Measurements from ENCODE around the gene UBP1. TPM values are rescaled to one million over a fixed set of nuclear protein-coding genes. Genes with fewer than 3 reads are reported as not detected.
A peak's percentile ranks its signal among the peaks of the same experiment; 100 is the strongest.

The UBP1 gene
- total and polyA plus RNA-seq, 5 experiments from 2014 or later, result 9.0 to 98.9 (median 12.6) TPM

DNA sequence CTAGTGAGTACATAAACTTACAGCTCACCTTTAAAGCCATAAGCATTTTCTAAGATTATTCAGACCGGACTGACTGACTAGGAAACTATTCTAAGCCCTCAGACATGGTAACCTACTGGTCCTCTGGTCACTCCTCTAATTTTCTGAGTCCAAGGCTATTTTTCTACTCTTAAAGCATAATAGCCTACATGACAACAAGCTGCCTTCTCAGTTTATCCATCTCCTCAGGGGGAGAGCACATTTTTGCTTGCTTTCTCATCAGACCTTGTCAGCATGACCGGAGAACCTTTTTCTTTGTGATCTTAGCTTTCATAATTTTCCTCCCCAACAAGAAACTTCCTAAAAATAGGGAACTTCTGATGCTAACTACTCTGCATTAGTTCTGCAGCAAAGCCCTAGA is 38.4 kb downstream of the UBP1 start:
- POLR2A ChIA-PET, result no interaction called here
- no peak overlapping the region for H3K4me3 Mint-ChIP-seq
- DNase-seq (no peak), ATAC-seq (no peak)
- no peaks in the 10 kb centered on the region for H3K27me3 Mint-ChIP-seq
- H3K4me1 Mint-ChIP-seq, result peaks cover 0 to 4% (median 2%) of the 10 kb centered on the region in 4 donors
- peak overlapping the region in 3 of 10 donors; percentile 1 to 37 (median 21) for H3K27ac Mint-ChIP-seq
- H3K9me3 Mint-ChIP-seq, result no peaks in the 10 kb centered on the region
- H3K36me3 Mint-ChIP-seq, result peaks cover 9 to 90% (median 30%) of the 10 kb centered on the region in 3 donors

DNA sequence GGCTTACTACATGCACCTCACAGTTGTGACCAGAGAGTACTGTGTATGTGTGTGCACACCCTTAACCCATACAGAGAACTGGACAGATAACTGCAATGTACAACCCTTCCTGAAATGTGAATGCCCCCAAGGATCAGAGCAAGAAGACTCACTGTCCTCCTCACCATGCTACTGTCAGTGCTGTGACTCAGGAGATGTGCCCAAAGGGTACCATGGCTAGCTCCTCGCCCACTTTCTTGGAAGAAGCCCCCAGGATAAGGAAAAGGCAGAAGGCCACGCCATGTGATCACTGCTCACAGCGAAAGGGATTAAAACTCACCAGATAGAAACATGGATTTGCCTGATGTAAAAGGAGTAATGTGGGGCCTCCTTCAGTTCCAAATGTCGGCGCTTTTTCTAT is 41.8 kb downstream of the UBP1 start:
- H3K9me3 Mint-ChIP-seq, result no peaks in the 10 kb centered on the region
- peaks cover 0 to 3% (median 1%) of the 10 kb centered on the region in 4 donors for H3K4me1 Mint-ChIP-seq
- no peak overlapping the region for H3K4me3 Mint-ChIP-seq
- peak overlapping the region in 3 of 10 donors; percentile 21 to 41 (median 26) for H3K27ac Mint-ChIP-seq
- ATAC-seq (no peak), DNase-seq (no peak)
- peaks cover 11 to 87% (median 32%) of the 10 kb centered on the region in 3 donors for H3K36me3 Mint-ChIP-seq
- H3K27me3 Mint-ChIP-seq, result no peaks in the 10 kb centered on the region
- POLR2A ChIA-PET, result no interaction called here

DNA sequence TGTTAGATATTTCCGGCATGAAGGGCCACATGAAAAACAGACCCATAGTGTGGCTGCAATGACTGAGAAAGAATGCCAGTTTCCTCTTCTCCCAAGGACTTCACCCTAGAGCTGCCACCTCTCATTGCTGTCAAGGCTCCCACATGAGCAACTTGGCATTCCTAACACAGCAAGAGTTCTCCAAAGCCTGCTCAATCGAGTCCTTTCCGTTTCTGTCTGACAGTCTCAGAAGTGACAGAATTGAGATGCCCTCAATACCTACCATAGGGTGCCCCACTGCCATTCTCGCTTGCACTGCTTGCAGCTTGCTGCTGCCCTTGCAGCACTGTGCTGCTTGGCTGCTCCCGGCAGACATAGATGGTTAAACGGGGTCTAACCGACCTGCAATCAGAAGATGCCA is 44.3 kb downstream of the UBP1 start:
- Mint-ChIP-seq H3K4me3 (no peak overlapping the region), H3K9me3 (no peaks in the 10 kb centered on the region), H3K27ac (peak overlapping the region in 3 of 10 donors; percentile 11 to 43 (median 15)), H3K4me1 (peaks cover 0 to 6% (median 0%) of the 10 kb centered on the region in 4 donors), H3K36me3 (peaks cover 7 to 87% (median 29%) of the 10 kb centered on the region in 3 donors), H3K27me3 (no peaks in the 10 kb centered on the region)
- DNase-seq (no peak), ATAC-seq (no peak)
- POLR2A ChIA-PET, result no interaction called here

DNA sequence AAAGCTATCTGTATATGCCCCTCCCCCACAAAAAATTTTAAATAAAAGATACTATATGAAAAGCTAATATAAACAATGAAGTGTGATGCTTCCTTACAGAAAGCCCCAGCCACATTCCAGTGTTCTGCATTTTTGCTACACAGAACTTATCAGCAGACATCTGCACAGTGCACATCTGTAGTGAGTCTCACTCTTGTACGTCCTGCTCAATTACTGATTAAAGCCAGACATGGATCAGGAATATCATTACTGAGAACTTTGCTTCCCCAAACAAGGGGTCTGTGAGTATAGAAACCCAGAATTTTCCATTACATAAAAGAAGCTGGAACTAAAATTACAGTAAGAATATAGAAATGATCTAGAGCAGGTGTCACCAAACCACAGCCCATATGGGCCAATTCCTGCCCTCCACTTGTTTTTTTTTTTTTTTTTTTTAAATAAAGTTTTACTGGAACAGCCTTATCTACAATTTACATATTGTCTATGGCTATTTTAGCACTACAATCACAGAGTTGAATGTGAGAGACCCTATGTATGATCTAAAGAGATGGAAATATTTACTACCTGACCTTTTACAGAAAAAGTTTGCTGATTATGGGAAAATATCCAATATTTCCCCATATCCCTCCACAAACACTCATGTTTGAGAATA is 45.7 kb downstream of the UBP1 start:
- H3K9me3 Mint-ChIP-seq, result no peaks in the 10 kb centered on the region
- POLR2A ChIA-PET, result no interaction called here
- H3K4me1 Mint-ChIP-seq, result peaks cover 0 to 6% (median 0%) of the 10 kb centered on the region in 4 donors
- H3K27ac Mint-ChIP-seq, result no peak overlapping the region
- no peaks in the 10 kb centered on the region for H3K27me3 Mint-ChIP-seq
- DNase-seq (no peak), ATAC-seq (no peak)
- H3K36me3 Mint-ChIP-seq, result peaks cover 7 to 90% (median 30%) of the 10 kb centered on the region in 3 donors
- no peak overlapping the region for H3K4me3 Mint-ChIP-seq

DNA sequence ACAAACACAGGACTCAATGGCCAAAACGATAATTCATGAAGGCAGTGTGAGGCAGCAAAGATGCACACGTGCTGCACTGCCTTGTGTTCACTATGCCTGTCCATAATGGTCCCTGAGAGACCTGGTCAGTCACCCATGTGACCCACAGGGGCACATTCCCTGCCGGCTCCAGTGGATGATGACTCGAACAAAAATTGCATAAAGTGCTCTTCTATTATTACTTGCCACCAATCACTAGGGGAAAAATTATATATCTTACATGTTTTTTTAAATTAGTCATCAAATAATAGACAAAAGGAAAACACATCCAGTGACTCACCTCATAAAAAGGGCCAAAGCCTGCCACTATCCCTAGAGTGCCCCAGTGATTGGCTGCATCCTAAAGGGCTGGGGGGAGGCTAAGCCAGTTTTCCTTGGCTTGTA is 47.5 kb downstream of the UBP1 start:
- peak overlapping the region in 2 of 10 donors; percentile 21 to 72 for H3K27ac Mint-ChIP-seq
- no peaks in the 10 kb centered on the region for H3K27me3 Mint-ChIP-seq
- DNase-seq (no peak), ATAC-seq (no peak)
- POLR2A ChIA-PET, result no interaction called here
- H3K9me3 Mint-ChIP-seq, result no peaks in the 10 kb centered on the region
- H3K36me3 Mint-ChIP-seq, result peaks cover 7 to 89% (median 31%) of the 10 kb centered on the region in 3 donors
- H3K4me1 Mint-ChIP-seq, result peaks cover 0 to 6% (median 0%) of the 10 kb centered on the region in 4 donors
- no peak overlapping the region for H3K4me3 Mint-ChIP-seq

DNA sequence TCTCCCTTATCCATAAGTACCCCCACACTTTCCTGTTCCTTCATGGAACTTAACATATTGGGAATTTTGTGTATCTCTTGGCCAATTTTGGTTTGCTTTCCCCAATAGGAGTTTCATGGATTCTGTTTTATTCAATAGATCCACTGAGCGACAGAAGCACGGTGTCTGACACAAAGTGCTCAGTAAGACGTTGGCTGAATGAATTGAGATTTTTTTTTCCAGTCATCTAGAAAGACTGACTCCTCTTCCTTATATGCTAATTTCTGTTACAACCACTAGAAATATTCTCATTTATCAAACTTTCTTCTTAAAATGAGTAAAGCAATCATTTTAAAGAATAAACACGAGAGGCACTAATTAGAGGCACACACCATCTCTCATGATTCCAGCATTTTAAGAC is 48.1 kb downstream of the UBP1 start:
- no peak for DNase-seq
- Mint-ChIP-seq H3K4me1 (peaks cover 0 to 6% (median 0%) of the 10 kb centered on the region in 4 donors), H3K27ac (peak overlapping the region in 4 of 10 donors; percentile 37 to 86 (median 57)), H3K27me3 (no peaks in the 10 kb centered on the region), H3K4me3 (no peak overlapping the region), H3K9me3 (no peaks in the 10 kb centered on the region), H3K36me3 (peaks cover 5 to 89% (median 28%) of the 10 kb centered on the region in 3 donors)
- POLR2A ChIA-PET, result no interaction called here
- ATAC-seq, result no peak

DNA sequence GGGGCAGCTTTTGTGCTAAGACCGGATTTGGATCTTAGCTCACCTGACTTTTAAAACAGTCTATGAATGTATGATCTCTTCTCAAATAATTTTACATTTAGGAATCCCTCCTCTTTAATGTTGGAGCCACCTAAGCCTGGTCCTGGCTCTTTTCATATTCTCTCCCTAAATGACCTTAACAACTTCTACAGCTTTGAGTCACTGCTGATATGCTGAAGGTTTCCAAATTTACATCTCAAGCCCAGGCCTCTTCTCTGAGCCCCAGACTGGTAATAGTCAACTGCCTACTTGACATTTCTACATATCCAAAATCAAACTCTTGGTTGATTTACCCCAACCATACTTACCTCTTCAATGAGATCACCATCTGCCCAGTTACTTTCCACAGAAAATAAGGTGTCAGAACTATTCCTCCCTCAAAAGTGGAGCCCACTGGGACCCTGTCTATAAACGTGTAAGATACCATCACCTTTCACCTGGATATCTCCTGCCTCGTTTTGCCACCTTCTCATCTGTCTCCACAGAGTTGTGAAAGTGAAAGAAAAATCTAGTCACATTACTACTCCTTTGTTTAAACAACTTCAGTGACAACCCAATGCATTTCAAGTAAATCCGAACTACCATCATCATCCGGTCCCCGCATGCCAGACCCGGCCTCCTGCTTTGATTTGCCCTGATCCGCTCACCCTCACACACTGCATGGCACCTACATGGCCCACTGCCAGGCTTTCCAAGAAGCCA is 48.8 kb downstream of the UBP1 start:
- H3K4me1 Mint-ChIP-seq, result peaks cover 0 to 6% (median 1%) of the 10 kb centered on the region in 4 donors
- H3K9me3 Mint-ChIP-seq, result no peaks in the 10 kb centered on the region
- peak overlapping the region in 8 of 10 donors; percentile 2 to 86 (median 40) for H3K27ac Mint-ChIP-seq
- no peak overlapping the region for H3K4me3 Mint-ChIP-seq
- H3K36me3 Mint-ChIP-seq, result peaks cover 0 to 87% (median 26%) of the 10 kb centered on the region in 3 donors
- ATAC-seq (no peak), DNase-seq (no peak)
- no peaks in the 10 kb centered on the region for H3K27me3 Mint-ChIP-seq
- POLR2A ChIA-PET, result no interaction called here

DNA sequence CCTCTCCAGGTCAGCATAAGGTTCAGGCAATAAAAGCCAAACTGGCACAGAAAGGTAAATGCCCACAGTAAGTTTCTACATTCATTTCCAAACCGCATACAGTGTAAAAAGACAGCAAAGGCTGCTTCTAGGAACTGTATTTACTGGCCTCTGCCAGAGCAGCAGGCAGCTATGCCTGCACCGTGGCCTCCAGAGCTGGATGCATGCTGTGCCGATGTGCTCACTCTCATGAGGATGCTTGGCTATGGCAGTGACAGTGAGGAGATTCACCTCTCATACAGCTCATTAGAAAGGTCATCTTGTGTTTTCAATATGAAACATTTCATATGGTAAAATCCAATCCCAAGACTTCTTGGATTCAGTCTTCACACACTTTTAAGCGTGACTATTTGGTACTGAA is 50.3 kb downstream of the UBP1 start:
- Mint-ChIP-seq H3K4me1 (peaks cover 0 to 10% (median 4%) of the 10 kb centered on the region in 4 donors), H3K27me3 (no peaks in the 10 kb centered on the region), H3K36me3 (peaks cover 0 to 72% (median 28%) of the 10 kb centered on the region in 3 donors), H3K9me3 (no peaks in the 10 kb centered on the region), H3K4me3 (no peak overlapping the region), H3K27ac (peak overlapping the region in 2 of 10 donors; percentile 69 to 83)
- POLR2A ChIA-PET, result no interaction called here
- ATAC-seq (no peak), DNase-seq (no peak)

DNA sequence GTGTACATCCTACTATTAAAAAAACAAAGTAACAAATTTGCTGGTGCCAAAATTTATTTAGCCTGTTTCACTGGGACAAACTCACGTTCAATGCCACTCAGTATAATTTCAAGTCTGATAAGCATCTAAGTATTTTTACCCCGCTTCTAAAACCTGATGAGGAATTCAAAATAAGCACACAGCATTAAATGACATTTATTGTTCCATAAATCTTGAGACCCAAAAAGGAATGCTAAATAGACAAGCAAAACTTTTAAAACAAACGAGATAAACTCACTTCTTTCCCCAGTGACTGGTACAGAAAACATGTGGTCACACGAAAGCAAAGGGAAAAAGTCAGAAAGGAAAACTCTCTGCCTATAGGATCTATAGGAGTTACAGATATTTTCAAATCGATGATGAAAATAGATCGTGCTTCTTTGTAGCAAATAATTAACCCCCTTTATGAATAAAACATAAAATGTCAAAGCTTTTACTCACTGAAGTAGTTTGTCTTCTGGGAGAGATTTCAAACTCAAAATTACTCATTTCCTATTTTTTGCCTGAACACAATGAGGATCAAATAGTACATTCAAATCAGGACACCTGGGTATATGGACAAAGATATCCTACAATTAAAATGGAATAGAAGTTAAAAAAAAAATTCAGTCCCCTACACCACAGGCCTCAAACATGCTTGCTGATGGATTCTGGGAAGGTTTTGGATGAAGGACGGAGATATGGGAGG is 51.7 kb downstream of the UBP1 start:
- POLR2A ChIA-PET, result no interaction called here
- no peak overlapping the region for H3K4me3 Mint-ChIP-seq
- H3K9me3 Mint-ChIP-seq, result no peaks in the 10 kb centered on the region
- peak overlapping the region in 3 of 10 donors; percentile 27 to 83 (median 59) for H3K27ac Mint-ChIP-seq
- H3K36me3 Mint-ChIP-seq, result peaks cover 0 to 68% (median 28%) of the 10 kb centered on the region in 3 donors
- peaks cover 0 to 11% (median 4%) of the 10 kb centered on the region in 4 donors for H3K4me1 Mint-ChIP-seq
- ATAC-seq (no peak), DNase-seq (no peak)
- no peaks in the 10 kb centered on the region for H3K27me3 Mint-ChIP-seq

DNA sequence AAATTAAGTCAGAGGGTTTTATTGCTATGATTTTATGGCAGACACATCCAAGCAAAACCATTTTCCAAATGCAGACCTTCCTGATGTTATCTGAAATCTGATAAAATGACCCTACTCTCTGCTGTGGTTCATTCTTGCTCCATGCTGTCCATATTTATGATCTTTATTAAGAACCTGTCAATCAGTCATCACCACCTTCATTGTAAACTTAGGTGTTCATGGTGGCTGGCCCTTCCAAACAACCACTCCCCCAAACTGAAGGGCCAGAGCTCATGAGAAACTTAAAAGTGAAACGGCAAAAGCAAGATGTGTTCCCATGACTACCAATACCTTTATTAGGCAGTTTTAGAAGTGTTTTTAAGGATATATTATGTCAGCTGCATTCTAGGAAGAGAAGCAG is 53.6 kb downstream of the UBP1 start:
- peaks cover 0 to 50% (median 16%) of the 10 kb centered on the region in 3 donors for H3K36me3 Mint-ChIP-seq
- H3K27ac Mint-ChIP-seq, result peak overlapping the region in 5 of 10 donors; percentile 6 to 61 (median 29)
- no peaks in the 10 kb centered on the region for H3K27me3 Mint-ChIP-seq
- POLR2A ChIA-PET, result no interaction called here
- H3K4me1 Mint-ChIP-seq, result peaks cover 0 to 11% (median 1%) of the 10 kb centered on the region in 4 donors
- ATAC-seq (no peak), DNase-seq (no peak)
- no peak overlapping the region for H3K4me3 Mint-ChIP-seq
- no peaks in the 10 kb centered on the region for H3K9me3 Mint-ChIP-seq

DNA sequence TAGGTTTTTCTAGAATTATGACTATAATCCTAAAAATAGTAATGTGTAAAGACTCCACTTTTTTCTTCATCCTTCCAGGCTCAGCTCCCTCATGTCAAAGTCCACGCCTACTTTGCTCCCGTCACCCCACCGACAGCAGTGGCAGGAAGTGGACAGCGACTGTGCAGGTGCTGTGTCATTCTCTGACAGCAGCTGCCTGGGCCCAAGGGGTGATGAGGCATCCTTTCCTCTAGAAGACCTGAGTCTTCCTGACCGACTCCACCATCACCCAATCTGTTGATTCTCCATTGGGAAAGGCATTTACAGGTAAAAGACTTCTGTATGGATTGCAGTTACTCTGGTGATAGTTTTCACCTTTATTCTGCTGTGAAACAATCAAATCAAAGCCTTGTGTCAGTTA is 54.8 kb downstream of the UBP1 start:
- H3K4me1 Mint-ChIP-seq, result peaks cover 0 to 11% (median 1%) of the 10 kb centered on the region in 4 donors
- H3K36me3 Mint-ChIP-seq, result peaks cover 0 to 38% (median 16%) of the 10 kb centered on the region in 3 donors
- POLR2A ChIA-PET, result no interaction called here
- H3K27me3 Mint-ChIP-seq, result no peaks in the 10 kb centered on the region
- peak overlapping the region in 6 of 10 donors; percentile 6 to 84 (median 33) for H3K27ac Mint-ChIP-seq
- ATAC-seq (peak in 1 of 2 donors; percentile 55), DNase-seq (peak in 1 of 10 donors; percentile 15)
- H3K4me3 Mint-ChIP-seq, result no peak overlapping the region
- H3K9me3 Mint-ChIP-seq, result no peaks in the 10 kb centered on the region

DNA sequence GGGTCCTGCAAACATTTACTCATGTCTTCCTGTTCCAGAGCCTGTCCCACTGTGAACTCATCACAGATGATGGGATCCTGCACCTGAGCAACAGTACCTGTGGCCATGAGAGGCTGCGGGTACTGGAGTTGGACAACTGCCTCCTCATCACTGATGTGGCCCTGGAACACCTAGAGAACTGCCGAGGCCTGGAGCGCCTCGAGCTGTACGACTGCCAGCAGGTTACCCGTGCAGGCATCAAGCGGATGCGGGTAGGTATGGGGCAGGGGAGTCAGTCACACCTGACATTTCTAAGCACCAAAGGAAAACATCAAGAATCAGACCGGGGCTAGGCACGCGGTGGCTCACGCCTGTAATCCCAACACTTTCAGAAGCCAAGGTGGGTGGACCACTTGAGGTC is 56.3 kb downstream of the UBP1 start:
- H3K4me1 Mint-ChIP-seq, result peaks cover 0 to 11% (median 1%) of the 10 kb centered on the region in 4 donors
- DNase-seq (no peak), ATAC-seq (no peak)
- H3K27me3 Mint-ChIP-seq, result no peaks in the 10 kb centered on the region
- no peaks in the 10 kb centered on the region for H3K9me3 Mint-ChIP-seq
- H3K27ac Mint-ChIP-seq, result peak overlapping the region in 1 of 10 donors; percentile 40
- POLR2A ChIA-PET, result no interaction called here
- H3K4me3 Mint-ChIP-seq, result no peak overlapping the region
- peaks cover 0 to 23% (median 12%) of the 10 kb centered on the region in 3 donors for H3K36me3 Mint-ChIP-seq
